KOPT-K1 (cell line): Measurements from ENCODE around the gene ZFP91.
A peak's percentile ranks its signal among the peaks of the same experiment; 100 is the strongest.

Experiments used
- H3K27ac ChIP-seq: fragments of 200-600 bp; sonication (generic); 2 replicates; pipeline ENCODE4 v1.5.1; 2016; ENCODE audit warnings: antibody characterized with exemption, mild to moderate bottlenecking, low read depth, low read length; ENCODE audit not compliant: poor library complexity, severe bottlenecking
- H3K36me3 ChIP-seq: fragments of 200-600 bp; sonication (generic); 2 replicates; pipeline ENCODE4 v1.5.1; 2017; ENCODE audit warnings: antibody characterized with exemption, mild to moderate bottlenecking, low read length, moderate library complexity; ENCODE audit not compliant: insufficient read depth
- H3K9me3 ChIP-seq: fragments of 200-600 bp; sonication (generic); 2 replicates; pipeline ENCODE4 v1.5.1; 2017; ENCODE audit warnings: antibody characterized with exemption, low read length, mild to moderate bottlenecking; ENCODE audit not compliant: insufficient read depth, poor library complexity, severe bottlenecking

ZFP91 gene

GRCh38 chr11:58632510-58632909, 53.6 kb downstream of the ZFP91 start:
- H3K9me3 ChIP-seq = no peaks in the 10 kb centered on the region
- H3K27ac ChIP-seq = no peak overlapping the region
- peaks cover 25% of the 10 kb centered on the region for H3K36me3 ChIP-seq

DNA sequence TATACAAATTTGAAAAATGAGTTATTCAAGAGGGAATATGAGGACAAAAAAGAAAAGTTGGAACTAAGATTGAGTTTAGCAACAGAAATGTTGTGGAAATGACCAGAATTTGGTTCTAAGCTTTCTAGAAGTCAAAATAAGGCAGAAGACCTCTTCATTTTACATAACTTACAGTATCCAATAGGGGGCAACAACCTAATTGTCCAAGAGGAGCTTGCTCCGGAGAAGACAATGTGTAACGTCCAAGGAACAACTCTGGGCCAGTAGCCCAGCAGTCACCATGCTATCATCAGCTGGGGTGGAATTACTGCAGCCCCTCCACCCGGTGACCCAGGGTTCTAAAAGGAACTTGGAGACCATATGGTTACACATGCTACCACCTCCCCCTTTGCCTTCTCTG, 57.7 kb downstream of the ZFP91 start:
- Histone ChIP-seq H3K36me3 (no peaks in the 10 kb centered on the region), H3K27ac (no peak overlapping the region), H3K9me3 (no peaks in the 10 kb centered on the region)

GRCh38 chr11:58637371-58637770, 58.5 kb downstream of the ZFP91 start:
- Histone ChIP-seq H3K27ac (no peak overlapping the region), H3K36me3 (no peaks in the 10 kb centered on the region), H3K9me3 (no peaks in the 10 kb centered on the region)

DNA sequence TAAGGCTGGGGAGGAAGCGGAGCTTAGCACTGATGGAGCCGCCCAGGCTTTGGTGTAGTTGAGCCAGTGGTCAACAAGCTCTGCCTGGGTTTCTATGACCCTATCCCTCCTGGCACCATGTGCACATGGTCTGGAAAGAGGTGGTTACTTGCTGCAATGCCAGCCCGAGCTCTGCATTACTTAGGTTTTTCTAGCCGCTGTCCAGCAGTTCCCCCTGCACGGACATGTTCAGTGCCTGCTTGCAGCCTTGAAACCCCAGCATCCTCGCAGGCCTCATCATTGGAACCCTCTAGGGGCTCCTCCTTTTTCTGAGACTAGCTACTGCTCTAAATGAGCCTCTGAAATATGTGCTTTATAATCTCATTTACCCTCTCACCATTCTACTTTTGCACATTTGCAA, 60.2 kb downstream of the ZFP91 start:
- Histone ChIP-seq H3K27ac (no peak overlapping the region), H3K9me3 (no peaks in the 10 kb centered on the region), H3K36me3 (no peaks in the 10 kb centered on the region)

DNA sequence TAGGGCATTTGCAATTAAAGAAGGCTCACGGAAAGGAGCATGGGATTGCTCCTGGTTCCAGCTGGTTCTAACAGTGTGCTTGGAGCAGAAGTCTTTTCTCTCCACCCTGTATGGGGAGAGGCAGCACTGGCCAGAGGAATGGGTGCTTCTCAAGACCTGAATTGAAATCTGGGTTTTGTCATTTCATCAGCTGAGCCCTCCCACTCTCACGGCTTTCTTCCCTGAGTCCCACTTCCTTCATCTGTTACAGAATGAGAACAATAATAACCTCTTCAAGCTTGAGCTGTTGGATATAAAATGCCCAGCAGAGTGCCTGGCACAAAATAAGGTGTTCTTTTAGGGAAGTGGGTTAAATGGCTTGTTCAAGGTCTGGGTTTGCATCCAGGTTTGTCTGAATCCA, 60.8 kb downstream of the ZFP91 start:
- H3K9me3 ChIP-seq = peaks cover 3% of the 10 kb centered on the region
- no peaks in the 10 kb centered on the region for H3K36me3 ChIP-seq
- no peak overlapping the region for H3K27ac ChIP-seq

GRCh38 chr11:58640386-58641023, 61.6 kb downstream of the ZFP91 start:
- no peaks in the 10 kb centered on the region for H3K36me3 ChIP-seq
- H3K27ac ChIP-seq = peak overlapping the region; percentile 13
- peaks cover 11% of the 10 kb centered on the region for H3K9me3 ChIP-seq

GRCh38 chr11:58641341-58641740, 62.5 kb downstream of the ZFP91 start:
- Histone ChIP-seq H3K27ac (no peak overlapping the region), H3K36me3 (no peaks in the 10 kb centered on the region), H3K9me3 (peaks cover 20% of the 10 kb centered on the region)

DNA sequence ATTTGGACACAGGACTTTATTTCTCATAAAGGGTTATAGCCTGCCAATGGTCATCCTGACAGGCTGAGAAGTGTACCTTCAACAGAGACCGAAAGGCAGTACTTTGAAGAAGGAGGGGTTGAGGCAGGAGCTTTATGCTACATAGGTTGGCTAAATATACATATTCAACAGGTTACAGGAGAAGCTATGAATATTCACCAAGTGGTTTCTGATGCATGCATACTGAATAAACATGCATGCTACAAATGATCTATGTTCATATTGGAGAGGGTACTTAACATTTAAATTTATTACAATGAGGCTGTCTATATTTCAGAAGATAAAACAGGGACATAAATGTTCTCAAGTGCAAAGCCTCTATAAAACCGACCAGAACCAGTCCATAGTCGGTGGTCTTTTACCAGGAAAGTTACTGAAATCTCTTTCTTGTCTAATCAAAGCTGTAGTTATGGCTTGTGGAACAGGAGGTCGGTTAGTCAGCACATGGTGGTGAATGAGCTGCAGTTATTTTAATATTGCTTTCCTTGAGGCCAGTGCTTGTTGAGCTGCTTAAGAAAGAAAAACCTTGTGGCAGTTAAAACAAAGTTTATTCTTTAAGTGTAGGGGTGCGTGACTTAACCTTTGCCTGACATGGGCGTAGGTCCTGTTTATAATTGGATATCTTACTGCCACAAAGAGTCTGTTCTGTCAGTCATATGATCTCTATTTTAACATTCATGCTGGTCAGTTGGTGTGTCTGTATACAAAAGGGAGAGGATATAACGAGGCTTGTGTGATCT, 63.1 kb downstream of the ZFP91 start:
- H3K9me3 ChIP-seq = peaks cover 24% of the 10 kb centered on the region
- H3K27ac ChIP-seq = no peak overlapping the region
- no peaks in the 10 kb centered on the region for H3K36me3 ChIP-seq

- no peaks in the 10 kb centered on the region for H3K36me3 ChIP-seq
- peaks cover 24% of the 10 kb centered on the region for H3K9me3 ChIP-seq
- H3K27ac ChIP-seq = no peak overlapping the region
Measured at GRCh38 chr11:58645854-58646253, 67.0 kb downstream of the ZFP91 start.

GRCh38 chr11:58647141-58647699, 68.4 kb downstream of the ZFP91 start:
- Histone ChIP-seq H3K27ac (peak overlapping the region; percentile 38), H3K9me3 (peaks cover 24% of the 10 kb centered on the region), H3K36me3 (no peaks in the 10 kb centered on the region)

- peak overlapping the region; percentile 38 for H3K27ac ChIP-seq
- no peaks in the 10 kb centered on the region for H3K36me3 ChIP-seq
- peaks cover 24% of the 10 kb centered on the region for H3K9me3 ChIP-seq
Measured at GRCh38 chr11:58647866-58648265, 69.0 kb downstream of the ZFP91 start.

GRCh38 chr11:58649623-58650022, 70.8 kb downstream of the ZFP91 start:
- H3K27ac ChIP-seq = no peak overlapping the region
- peaks cover 22% of the 10 kb centered on the region for H3K9me3 ChIP-seq
- H3K36me3 ChIP-seq = no peaks in the 10 kb centered on the region

DNA sequence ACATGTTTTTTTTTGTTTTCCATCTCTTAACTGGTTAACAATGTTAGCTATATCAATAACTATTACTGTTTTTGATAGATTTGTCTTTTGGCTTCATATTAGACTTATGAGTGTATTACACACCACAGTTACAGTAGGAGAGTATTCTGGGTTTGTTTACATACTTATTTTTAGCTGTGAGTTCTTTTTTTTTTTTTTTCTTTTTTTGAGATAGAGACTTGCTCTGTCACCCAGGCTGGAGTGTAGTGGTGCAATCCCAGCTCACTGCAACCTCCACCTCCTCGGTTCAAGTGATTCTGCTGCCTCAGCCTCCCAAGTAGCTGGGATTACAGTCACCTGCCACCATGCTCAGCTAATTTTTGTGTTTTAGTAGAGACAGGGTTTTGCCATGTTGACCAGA, 71.6 kb downstream of the ZFP91 start:
- H3K36me3 ChIP-seq = no peaks in the 10 kb centered on the region
- H3K27ac ChIP-seq = no peak overlapping the region
- peaks cover 13% of the 10 kb centered on the region for H3K9me3 ChIP-seq

DNA sequence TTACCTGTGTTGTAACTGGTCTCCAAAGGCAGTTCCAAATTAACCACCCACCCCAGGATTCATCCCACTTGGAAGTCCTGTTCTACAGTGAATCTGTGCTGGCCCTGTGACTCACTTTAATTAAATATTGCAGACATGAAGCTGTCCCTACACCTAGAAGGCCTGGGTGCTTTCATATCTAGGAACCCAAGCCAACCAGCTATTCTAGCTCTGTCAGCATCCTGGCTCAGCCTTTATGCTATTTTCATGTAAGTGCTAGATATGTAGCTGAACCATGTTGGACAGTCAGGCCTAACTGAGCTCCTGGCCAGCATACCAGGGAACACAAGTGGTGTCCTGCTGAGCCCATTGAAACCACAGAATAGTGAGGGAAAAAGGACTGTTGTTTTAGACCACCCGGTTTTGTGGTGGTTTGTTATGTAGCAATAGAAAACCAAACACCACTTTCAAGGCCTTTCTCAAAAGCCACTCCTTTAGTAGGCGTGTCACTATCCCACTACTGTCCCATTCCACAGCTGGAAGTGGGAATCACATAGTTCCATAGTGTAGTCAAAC, 73.9 kb downstream of the ZFP91 start:
- no peaks in the 10 kb centered on the region for H3K36me3 ChIP-seq
- no peaks in the 10 kb centered on the region for H3K9me3 ChIP-seq
- H3K27ac ChIP-seq = no peak overlapping the region

- Histone ChIP-seq H3K27ac (no peak overlapping the region), H3K36me3 (no peaks in the 10 kb centered on the region), H3K9me3 (no peaks in the 10 kb centered on the region)
Measured at GRCh38 chr11:58654079-58654907, 75.4 kb downstream of the ZFP91 start.
